Erythroblast (primary cell): Measurements from ENCODE around the gene PHACTR3.

ENCODE experiments used
- DNase-seq, 2 experiments: peaks; one replicate each; lab custom pipeline; 2025; lab: John Stamatoyannopoulos, UW
- GATA1 ChIP-seq: IDR thresholded peaks from 2 replicates; pipeline ENCODE4 v1.6.1; 2011; ENCODE audit warnings: low read depth, mild to moderate bottlenecking, control low read depth, low read length, moderate library complexity
- POLR2A ChIP-seq: IDR thresholded peaks from 2 replicates; pipeline ENCODE4 v1.6.1; 2011; ENCODE audit warnings: mild to moderate bottlenecking, low read length

PHACTR3 gene

GRCh38 chr20:59829786-59830664 lies 225.7 kb downstream of the PHACTR3 start:
- TF ChIP-seq POLR2A (no peak), GATA1 (no peak)
- DNase-seq, result no peak

- DNase-seq, result no peak
- TF ChIP-seq POLR2A, result no peak
- no peak for TF ChIP-seq GATA1
These were observed 226.3 kb downstream of the PHACTR3 start for GRCh38 chr20:59830665-59831023.

GRCh38 chr20:59831024-59831915 lies 226.9 kb downstream of the PHACTR3 start:
- no peak for TF ChIP-seq POLR2A
- no peak for TF ChIP-seq GATA1
- DNase-seq, result no peak

GRCh38 chr20:59831916-59832270 lies 227.6 kb downstream of the PHACTR3 start:
- DNase-seq, result no peak
- TF ChIP-seq GATA1, result no peak
- TF ChIP-seq POLR2A, result no peak

GRCh38 chr20:59832406-59833363 lies 228.3 kb downstream of the PHACTR3 start:
- no peak for DNase-seq
- TF ChIP-seq GATA1 (no peak), POLR2A (no peak)

GRCh38 chr20:59835057-59835447 lies 230.7 kb downstream of the PHACTR3 start:
- no peak for DNase-seq
- TF ChIP-seq GATA1, result no peak
- no peak for TF ChIP-seq POLR2A

- TF ChIP-seq POLR2A (no peak), GATA1 (no peak)
- no peak for DNase-seq
These were observed 231.4 kb downstream of the PHACTR3 start for GRCh38 chr20:59835448-59836395.

- DNase-seq, result no peak
- TF ChIP-seq POLR2A (no peak), GATA1 (no peak)
These were observed 232.4 kb downstream of the PHACTR3 start for GRCh38 chr20:59836767-59837166.

GRCh38 chr20:59837623-59838394 lies 233.5 kb downstream of the PHACTR3 start:
- DNase-seq, result no peak
- TF ChIP-seq POLR2A (no peak), GATA1 (no peak)

- no peak for DNase-seq
- no peak for TF ChIP-seq GATA1
- no peak for TF ChIP-seq POLR2A
These were observed 235.1 kb downstream of the PHACTR3 start for GRCh38 chr20:59839400-59839799.

GRCh38 chr20:59845472-59845871 lies 241.1 kb downstream of the PHACTR3 start:
- no peak for DNase-seq
- TF ChIP-seq POLR2A (no peak), GATA1 (no peak)
